Activated T-cell treated with anti-CD3 and anti-CD28 coated beads for 48 hours (primary cell): ENCODE data around the gene FHL2.

Source experiments
- DNase-seq: peaks from one replicate; pipeline ENCODE4 v3.0.0-alpha.2; 2020; ENCODE audit warnings: low read depth

The FHL2 gene

GRCh38 chr2:105378921-105379383, 19.9 kb downstream of the FHL2 start:
- no peak for DNase-seq

GRCh38 chr2:105378276-105378840, 20.5 kb downstream of the FHL2 start:
- DNase-seq, result no peak

GRCh38 chr2:105377871-105378270, 21.0 kb downstream of the FHL2 start:
- no peak for DNase-seq

GRCh38 chr2:105376789-105377240, 22.0 kb downstream of the FHL2 start:
- no peak for DNase-seq

GRCh38 chr2:105376010-105376409, 22.8 kb downstream of the FHL2 start:
- DNase-seq, result no peak

GRCh38 chr2:105375001-105375561, 23.8 kb downstream of the FHL2 start:
- no peak for DNase-seq

GRCh38 chr2:105373895-105374401, 24.9 kb downstream of the FHL2 start:
- DNase-seq, result no peak

- DNase-seq, result no peak
Measured at GRCh38 chr2:105373344-105373781, 25.5 kb downstream of the FHL2 start.

GRCh38 chr2:105371810-105372209, 27.0 kb downstream of the FHL2 start:
- DNase-seq, result no peak

GRCh38 chr2:105371156-105371555, 27.7 kb downstream of the FHL2 start:
- no peak for DNase-seq

- DNase-seq, result peak; percentile 81
Measured at GRCh38 chr2:105369777-105370690, 28.8 kb downstream of the FHL2 start.

- DNase-seq, result no peak
Measured at GRCh38 chr2:105368759-105369408, 30.0 kb downstream of the FHL2 start.

GRCh38 chr2:105365206-105365605, 33.6 kb downstream of the FHL2 start:
- DNase-seq, result no peak

GRCh38 chr2:105364436-105365139, 34.3 kb downstream of the FHL2 start:
- no peak for DNase-seq

- DNase-seq, result no peak
Measured at GRCh38 chr2:105362862-105363591, 35.8 kb downstream of the FHL2 start.

GRCh38 chr2:105361102-105361889, 37.6 kb downstream of the FHL2 start:
- no peak for DNase-seq

- DNase-seq, result no peak
Measured at GRCh38 chr2:105358593-105358992, 40.3 kb downstream of the FHL2 start.

GRCh38 chr2:105357122-105357521, 41.7 kb downstream of the FHL2 start:
- DNase-seq, result no peak

GRCh38 chr2:105344704-105345345, 54.0 kb downstream of the FHL2 start:
- DNase-seq, result no peak

GRCh38 chr2:105339414-105339813, 59.4 kb downstream of the FHL2 start:
- no peak for DNase-seq
